Measurements from ENCODE around the gene ERCC5.

Gene ERCC5

DNA sequence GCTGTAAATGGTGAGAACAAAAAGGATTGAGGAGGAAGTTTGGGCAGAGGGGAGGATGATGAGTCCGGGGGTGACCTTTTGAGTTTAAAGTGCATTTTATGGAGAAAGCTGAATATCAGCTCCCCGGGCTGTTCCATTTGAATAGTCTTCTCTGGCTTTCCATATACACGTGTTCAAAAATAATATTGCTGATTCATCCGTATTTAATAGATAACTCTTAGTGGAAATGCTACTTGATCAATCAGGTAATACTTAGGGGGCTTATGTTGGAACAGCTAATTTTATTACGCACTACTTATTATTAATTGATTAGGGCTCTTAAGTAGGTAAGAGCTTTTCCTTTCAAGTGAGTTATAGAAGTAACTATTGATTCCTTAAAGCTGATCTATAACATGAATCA, 76.4 kb downstream of the ERCC5 start:
- no peak for DNase-seq

All from right kidney (tissue), 1 donor.